HG02610 (cell line): Measurements from ENCODE around the gene MARCHF5.
"Not testable (repeated sequence)": the region's sequence is repeated elsewhere in the genome, so short reads cannot be mapped to it uniquely, and the experiment has no call there.

Experiments used
- ATAC-seq: cut with Tn5 transposase; IDR thresholded peaks from one replicate; pipeline ENCODE4 v1.9.1; 2021; ENCODE audit warnings: mild to moderate bottlenecking, moderate library complexity; ENCODE audit not compliant: unreplicated experiment

MARCHF5 gene

GRCh38 chr10:92304061-92304460 is 13.1 kb downstream of the MARCHF5 start:
- ATAC-seq = no peak

GRCh38 chr10:92305133-92306072 is 14.4 kb downstream of the MARCHF5 start:
- no peak for ATAC-seq

GRCh38 chr10:92309272-92309671 is 18.3 kb downstream of the MARCHF5 start:
- ATAC-seq = no peak

- ATAC-seq = no peak
These were observed 22.8 kb downstream of the MARCHF5 start for GRCh38 chr10:92313750-92314149.

GRCh38 chr10:92316610-92317009 is 25.6 kb downstream of the MARCHF5 start:
- no peak for ATAC-seq

GRCh38 chr10:92323079-92323478 is 32.1 kb downstream of the MARCHF5 start:
- no peak for ATAC-seq

- no peak for ATAC-seq
These were observed 36.8 kb downstream of the MARCHF5 start for GRCh38 chr10:92327445-92328433.

GRCh38 chr10:92328993-92329392 is 38.0 kb downstream of the MARCHF5 start:
- no peak for ATAC-seq

- not testable (repeated sequence) for ATAC-seq
These were observed 39.0 kb downstream of the MARCHF5 start for GRCh38 chr10:92329927-92330326.

- no peak for ATAC-seq
These were observed 51.8 kb downstream of the MARCHF5 start for GRCh38 chr10:92342796-92343195.

- ATAC-seq = not testable (repeated sequence)
These were observed 54.6 kb downstream of the MARCHF5 start for GRCh38 chr10:92345575-92345974.

- not testable (repeated sequence) for ATAC-seq
These were observed 56.2 kb downstream of the MARCHF5 start for GRCh38 chr10:92347035-92347676.

- no peak for ATAC-seq
These were observed 59.4 kb downstream of the MARCHF5 start for GRCh38 chr10:92350411-92350810.

- ATAC-seq = no peak
These were observed 63.6 kb downstream of the MARCHF5 start for GRCh38 chr10:92354587-92354986.

GRCh38 chr10:92356041-92356440 is 65.1 kb downstream of the MARCHF5 start:
- ATAC-seq = no peak

- ATAC-seq = no peak
These were observed 72.5 kb downstream of the MARCHF5 start for GRCh38 chr10:92363498-92363897.

GRCh38 chr10:92366412-92367021 is 75.5 kb downstream of the MARCHF5 start:
- ATAC-seq = no peak

GRCh38 chr10:92377962-92378361 is 87.0 kb downstream of the MARCHF5 start:
- no peak for ATAC-seq

- ATAC-seq = no peak
These were observed 90.6 kb downstream of the MARCHF5 start for GRCh38 chr10:92381543-92381954.

GRCh38 chr10:92382631-92383030 is 91.7 kb downstream of the MARCHF5 start:
- ATAC-seq = no peak
